ENCODE data around the gene PBX3. TPM values are rescaled to one million over a fixed set of nuclear protein-coding genes. Genes with fewer than 3 reads are reported as not detected.

PBX3 gene
- total and polyA plus RNA-seq, 7 donors = 4.2 to 12.7 (median 6.6) TPM

GRCh38 chr9:125979383-125979782, 232.2 kb downstream of the PBX3 start:
- Histone ChIP-seq H3K4me1 (no peaks in the 10 kb centered on the region), H3K36me3 (ENCODE audit: insufficient read depth in 1 of 2, low read depth in 1 of 2) (no peaks in the 10 kb centered on the region), H3K27me3 (ENCODE audit: insufficient read depth in 3 of 3, low read length in 2 of 3) (peaks cover 0 to 2% (median 0%) of the 10 kb centered on the region in 3 donors), H3K4me3 (no peak overlapping the region), H3K27ac (no peak overlapping the region), H3K9me3 (peaks cover 12% of the 10 kb centered on the region)
- 92 to 95% (median 93%) methylated on average over 1 of the region's 1 CpG for WGBS, 3 donors
- DNase-seq = no peak
- TF ChIP-seq CTCF (IDR thresholded peaks at IDR 0.05) = no peak
- intact Hi-C loops (cut with DNase I) = no loop called here
- ATAC-seq = no peak

GRCh38 chr9:125982798-125983406, 235.7 kb downstream of the PBX3 start:
- intact Hi-C loops (cut with DNase I) = no loop called here
- DNase-seq = no peak
- H3K9me3 ChIP-seq = peaks cover 12% of the 10 kb centered on the region
- ATAC-seq = no peak
- no peak overlapping the region for H3K27ac ChIP-seq
- peaks cover 0 to 2% (median 0%) of the 10 kb centered on the region in 3 donors for H3K27me3 ChIP-seq (ENCODE audit: insufficient read depth in 3 of 3, low read length in 2 of 3)
- TF ChIP-seq CTCF (IDR thresholded peaks at IDR 0.05) = no peak
- WGBS, 3 donors = 62 to 80% (median 69%) methylated on average over 8 of the region's 8 CpGs
- no peak overlapping the region for H3K4me3 ChIP-seq
- no peaks in the 10 kb centered on the region for H3K36me3 ChIP-seq (ENCODE audit: insufficient read depth in 1 of 2, low read depth in 1 of 2)
- H3K4me1 ChIP-seq = no peaks in the 10 kb centered on the region

GRCh38 chr9:125983681-125984080, 236.5 kb downstream of the PBX3 start:
- no peak overlapping the region for H3K27ac ChIP-seq
- intact Hi-C loops (cut with DNase I) = no loop called here
- no peaks in the 10 kb centered on the region for H3K36me3 ChIP-seq (ENCODE audit: insufficient read depth in 1 of 2, low read depth in 1 of 2)
- H3K9me3 ChIP-seq = peaks cover 12% of the 10 kb centered on the region
- ATAC-seq (no peak), DNase-seq (no peak)
- H3K4me3 ChIP-seq = no peak overlapping the region
- H3K4me1 ChIP-seq = no peaks in the 10 kb centered on the region
- H3K27me3 ChIP-seq (ENCODE audit: insufficient read depth in 3 of 3, low read length in 2 of 3) = peaks cover 0 to 2% (median 0%) of the 10 kb centered on the region in 3 donors
- TF ChIP-seq CTCF (IDR thresholded peaks at IDR 0.05) = no peak
- 34 to 63% (median 46%) methylated on average over 5 of the region's 5 CpGs for WGBS, 3 donors

- WGBS, 3 donors = 77 to 85% (median 82%) methylated on average over 2 of the region's 2 CpGs
- intact Hi-C loops (cut with DNase I) = no loop called here
These were observed 237.3 kb downstream of the PBX3 start for GRCh38 chr9:125984461-125984860.

More at GRCh38 chr9:125984461-125984860, 237.3 kb downstream of the PBX3 start:
- Histone ChIP-seq H3K4me1 (no peaks in the 10 kb centered on the region), H3K36me3 (ENCODE audit: insufficient read depth in 1 of 2, low read depth in 1 of 2) (no peaks in the 10 kb centered on the region), H3K27me3 (ENCODE audit: insufficient read depth in 3 of 3, low read length in 2 of 3) (peaks cover 0 to 2% (median 0%) of the 10 kb centered on the region in 3 donors), H3K4me3 (no peak overlapping the region), H3K9me3 (peaks cover 10% of the 10 kb centered on the region), H3K27ac (no peak overlapping the region)
- no peak for ATAC-seq
- DNase-seq = no peak
- TF ChIP-seq CTCF (IDR thresholded peaks at IDR 0.05) = no peak

Data from psoas muscle (tissue), 8 donors.